Loucy (cell line): ENCODE measurements around the gene PLAAT5.

Experiments
- EZH2phosphoT487 ChIP-seq: fragments of 200-600 bp; IDR thresholded peaks from 2 replicates; pipeline ENCODE4 v1.6.1; 2018; ENCODE audit warnings: antibody characterized with exemption, mild to moderate bottlenecking, moderate library complexity, borderline replicate concordance
- TF ChIP-seq, protein P1 (sequence below): fragments of 200-600 bp; sonication (generic); conservative IDR thresholded peaks from 2 replicates; pipeline ENCODE4 v1.5.1; 2014; ENCODE audit warnings: mild to moderate bottlenecking, antibody characterized with exemption, low read length

DNA sequence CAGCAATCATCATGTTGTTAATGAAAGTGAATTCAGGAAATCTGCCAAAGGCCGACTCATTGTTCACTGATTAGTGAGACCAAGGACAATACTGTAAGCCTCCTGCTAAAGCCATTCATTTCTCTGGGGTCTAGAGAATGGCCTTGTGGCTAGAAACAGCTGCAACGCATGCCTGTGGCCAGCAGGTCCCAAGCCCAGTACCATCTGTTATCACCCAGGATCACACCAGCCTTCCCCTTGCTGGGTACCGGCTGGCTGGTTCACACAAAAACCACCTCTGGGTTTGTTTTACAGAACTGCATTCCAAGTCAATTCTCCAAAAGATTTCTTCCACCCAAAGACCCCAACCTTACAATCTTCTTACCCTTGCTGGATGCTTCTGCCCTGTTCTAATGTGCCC, 1.1 kb downstream of the PLAAT5 start:
- TF ChIP-seq, protein P1, sequence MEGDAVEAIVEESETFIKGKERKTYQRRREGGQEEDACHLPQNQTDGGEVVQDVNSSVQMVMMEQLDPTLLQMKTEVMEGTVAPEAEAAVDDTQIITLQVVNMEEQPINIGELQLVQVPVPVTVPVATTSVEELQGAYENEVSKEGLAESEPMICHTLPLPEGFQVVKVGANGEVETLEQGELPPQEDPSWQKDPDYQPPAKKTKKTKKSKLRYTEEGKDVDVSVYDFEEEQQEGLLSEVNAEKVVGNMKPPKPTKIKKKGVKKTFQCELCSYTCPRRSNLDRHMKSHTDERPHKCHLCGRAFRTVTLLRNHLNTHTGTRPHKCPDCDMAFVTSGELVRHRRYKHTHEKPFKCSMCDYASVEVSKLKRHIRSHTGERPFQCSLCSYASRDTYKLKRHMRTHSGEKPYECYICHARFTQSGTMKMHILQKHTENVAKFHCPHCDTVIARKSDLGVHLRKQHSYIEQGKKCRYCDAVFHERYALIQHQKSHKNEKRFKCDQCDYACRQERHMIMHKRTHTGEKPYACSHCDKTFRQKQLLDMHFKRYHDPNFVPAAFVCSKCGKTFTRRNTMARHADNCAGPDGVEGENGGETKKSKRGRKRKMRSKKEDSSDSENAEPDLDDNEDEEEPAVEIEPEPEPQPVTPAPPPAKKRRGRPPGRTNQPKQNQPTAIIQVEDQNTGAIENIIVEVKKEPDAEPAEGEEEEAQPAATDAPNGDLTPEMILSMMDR = no peak
- no peak for TF ChIP-seq EZH2phosphoT487
